GM18861 (cell line): ENCODE data around the gene TMEM121.

Experiments
- ATAC-seq: cut with Tn5 transposase; IDR thresholded peaks from one replicate; pipeline ENCODE4 v1.9.1; 2021; ENCODE audit not compliant: unreplicated experiment

TMEM121 gene

DNA sequence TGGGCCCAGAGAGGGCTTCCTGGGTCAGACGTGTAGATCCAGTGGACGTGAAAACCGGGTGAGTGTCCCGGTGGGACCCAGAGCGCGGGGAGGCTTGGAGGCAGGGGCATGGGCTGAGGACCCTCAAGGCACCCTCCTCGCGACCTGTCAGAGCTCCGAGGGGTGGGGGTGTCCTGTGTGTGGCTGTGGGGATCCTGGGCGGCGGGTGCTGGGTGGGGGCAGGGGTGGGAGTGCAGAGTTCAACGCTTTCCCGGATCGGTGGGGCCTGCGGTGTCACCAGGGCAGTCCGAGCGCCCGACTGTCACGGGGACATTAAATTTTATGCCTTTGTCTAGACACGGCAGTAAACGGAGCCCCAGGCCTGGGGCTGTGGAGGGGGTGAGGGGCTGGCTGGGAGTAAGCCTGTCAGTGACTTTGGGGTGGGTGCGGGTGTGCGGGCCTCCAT is 1.0 kb downstream of the TMEM121 start:
- ATAC-seq = no peak

GRCh38 chr14:105527826-105528585 is 1.6 kb downstream of the TMEM121 start:
- ATAC-seq = no peak

- no peak for ATAC-seq
Observed at GRCh38 chr14:105528586-105529318, 2.4 kb downstream of the TMEM121 start.

DNA sequence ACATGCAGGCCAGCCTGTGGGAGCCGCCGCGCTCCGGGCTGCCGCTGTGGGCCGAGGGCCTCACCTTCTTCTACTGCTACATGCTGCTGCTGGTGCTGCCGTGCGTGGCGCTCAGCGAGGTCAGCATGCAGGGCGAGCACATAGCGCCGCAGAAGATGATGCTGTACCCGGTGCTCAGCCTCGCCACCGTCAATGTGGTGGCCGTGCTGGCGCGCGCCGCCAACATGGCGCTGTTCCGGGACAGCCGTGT is 2.9 kb downstream of the TMEM121 start:
- ATAC-seq = no peak

DNA sequence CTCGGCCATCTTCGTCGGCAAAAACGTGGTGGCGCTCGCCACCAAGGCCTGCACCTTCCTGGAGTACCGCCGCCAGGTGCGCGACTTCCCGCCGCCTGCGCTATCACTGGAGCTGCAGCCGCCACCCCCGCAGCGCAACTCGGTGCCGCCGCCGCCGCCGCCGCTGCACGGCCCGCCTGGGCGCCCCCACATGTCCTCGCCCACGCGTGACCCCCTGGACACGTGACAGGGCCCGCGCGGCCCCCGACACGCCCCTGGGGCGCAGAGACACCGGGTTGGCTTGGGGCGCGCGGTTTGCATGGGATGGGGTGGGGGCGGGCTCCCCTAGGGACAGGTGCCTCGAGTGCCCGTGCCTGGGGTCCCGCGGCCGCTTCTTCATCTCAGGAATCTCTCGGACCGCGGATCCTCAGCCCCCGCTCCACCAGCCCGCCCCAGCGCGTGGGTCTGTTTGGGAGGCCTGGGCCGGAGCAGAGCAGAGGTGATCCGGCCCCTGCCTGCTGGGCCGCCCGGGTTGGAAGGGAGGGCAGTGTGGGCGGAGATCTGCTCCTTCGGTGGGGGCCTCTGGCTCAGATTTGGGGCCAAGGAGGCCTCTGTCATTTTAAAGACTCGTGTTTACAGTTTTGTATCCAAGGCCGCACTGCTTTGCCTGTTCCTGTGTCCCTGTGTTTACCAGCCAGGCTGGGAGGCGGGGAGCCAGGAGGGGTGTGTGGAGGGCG is 3.3 kb downstream of the TMEM121 start:
- ATAC-seq = no peak

- no peak for ATAC-seq
Observed at GRCh38 chr14:105530285-105531087, 4.1 kb downstream of the TMEM121 start.

DNA sequence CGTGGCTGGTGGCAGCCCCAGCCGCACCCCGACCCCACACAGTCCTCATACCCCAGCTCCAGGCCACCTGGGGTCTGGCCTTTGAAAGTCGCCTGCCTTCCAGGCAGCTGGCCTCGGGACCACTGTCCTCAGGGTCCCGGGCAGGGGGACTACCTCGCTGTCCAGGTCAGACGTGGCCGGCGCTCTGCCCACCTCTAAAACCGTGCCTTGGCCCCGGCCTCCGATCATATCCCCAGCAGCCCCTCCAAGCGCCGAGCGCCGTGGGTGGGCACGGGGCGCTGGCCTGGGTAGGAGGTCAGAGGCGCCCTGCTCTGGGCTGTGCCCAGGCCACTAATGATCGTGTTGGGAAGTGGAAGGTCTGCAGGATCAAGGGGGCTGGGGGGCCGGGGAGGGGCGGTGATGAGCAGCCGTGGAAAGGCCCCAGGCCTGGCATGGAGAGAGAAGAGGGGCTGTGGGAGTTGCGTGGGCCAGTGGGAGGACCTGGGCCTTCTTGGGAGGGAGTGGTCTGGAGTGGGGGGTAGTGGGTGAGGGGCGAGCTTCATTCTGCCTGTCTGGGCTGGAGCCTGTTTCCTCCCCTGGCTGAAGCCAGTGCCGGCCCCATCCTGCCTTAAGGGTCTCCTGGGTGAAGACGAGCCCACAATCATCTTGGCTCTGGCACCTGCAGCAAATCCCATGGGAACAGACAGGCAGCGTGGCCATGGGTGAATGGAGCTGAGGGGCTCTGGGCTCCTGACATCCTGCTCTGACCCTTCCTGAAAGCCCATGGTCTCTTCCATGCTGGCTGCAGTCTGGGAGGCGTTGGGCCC is 4.9 kb downstream of the TMEM121 start:
- no peak for ATAC-seq

- ATAC-seq = no peak
Observed at GRCh38 chr14:105531894-105532623, 5.7 kb downstream of the TMEM121 start.

DNA sequence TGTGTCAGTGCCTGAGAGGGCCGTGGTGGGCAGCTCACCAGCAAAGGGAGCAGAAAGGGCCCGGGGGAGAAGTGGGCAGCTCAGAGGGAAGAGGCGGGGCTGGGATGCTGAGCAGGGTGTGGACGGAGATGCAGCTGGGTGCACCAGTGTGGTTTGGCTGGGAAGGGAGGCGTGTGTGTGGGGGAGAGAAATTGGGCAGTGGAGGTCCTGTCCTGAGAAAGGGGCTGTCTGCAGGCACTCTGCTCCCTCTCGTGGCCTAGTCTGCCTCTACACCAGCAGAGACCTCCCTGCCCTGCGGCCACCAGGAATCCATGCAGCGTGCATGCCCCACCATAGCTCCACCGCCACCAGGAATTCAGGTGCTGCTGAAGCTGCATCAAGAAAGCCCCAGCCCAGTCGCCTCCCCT is 6.4 kb downstream of the TMEM121 start:
- ATAC-seq = no peak

GRCh38 chr14:105533391-105533790 is 7.0 kb downstream of the TMEM121 start:
- ATAC-seq = no peak

DNA sequence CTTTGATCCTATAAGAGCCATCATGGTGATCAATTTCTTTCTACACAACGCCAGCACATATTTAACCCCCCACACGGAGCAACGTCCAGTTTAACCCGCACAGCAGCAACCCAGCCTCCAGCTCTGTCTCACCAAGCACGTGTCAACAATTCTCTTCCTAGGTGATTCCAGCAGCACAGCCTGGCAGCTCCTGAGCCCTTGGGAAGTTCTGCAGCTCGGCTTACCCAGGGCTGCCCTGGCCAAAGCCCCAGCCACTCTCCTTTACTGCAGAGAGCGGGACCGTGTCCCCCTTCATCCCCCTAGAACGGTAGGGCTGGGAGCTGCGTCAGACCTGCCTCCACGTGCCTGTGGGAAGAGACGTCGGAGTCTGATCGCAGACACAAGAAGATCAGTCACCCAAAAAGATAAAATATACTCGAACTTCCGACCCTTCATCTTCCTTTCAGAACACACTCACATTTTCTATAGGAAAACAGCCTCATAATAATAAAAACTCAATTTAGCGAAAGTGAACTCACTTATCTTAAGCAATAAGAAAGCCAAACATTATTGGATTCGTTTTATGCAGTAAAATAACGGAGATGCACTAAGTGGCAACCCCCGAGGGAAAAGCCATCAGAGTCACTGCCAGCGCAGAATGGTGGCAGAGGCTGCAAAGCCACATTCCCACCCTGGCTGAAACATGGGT is 7.6 kb downstream of the TMEM121 start:
- no peak for ATAC-seq

- no peak for ATAC-seq
Observed at GRCh38 chr14:105534586-105534985, 8.2 kb downstream of the TMEM121 start.

DNA sequence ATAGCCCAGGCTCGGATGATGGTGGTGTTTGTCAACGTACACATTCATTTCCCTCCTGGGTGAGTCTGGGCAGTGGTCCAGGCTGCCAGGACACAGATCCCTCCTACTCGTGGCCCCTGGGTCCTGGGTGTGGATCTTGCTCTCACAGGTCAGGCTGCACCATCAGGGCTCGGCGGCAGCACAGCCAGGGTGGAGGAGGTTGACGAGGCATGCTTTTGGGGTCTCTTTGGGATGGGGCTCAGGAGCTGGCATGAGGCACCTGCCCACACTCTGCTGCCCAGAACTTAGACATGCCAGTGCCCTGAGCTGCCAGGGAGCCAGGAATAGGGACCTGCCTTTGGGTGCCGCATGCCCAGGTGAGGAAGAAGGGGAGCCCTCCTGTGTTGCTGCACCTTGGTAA is 9.7 kb downstream of the TMEM121 start:
- no peak for ATAC-seq

DNA sequence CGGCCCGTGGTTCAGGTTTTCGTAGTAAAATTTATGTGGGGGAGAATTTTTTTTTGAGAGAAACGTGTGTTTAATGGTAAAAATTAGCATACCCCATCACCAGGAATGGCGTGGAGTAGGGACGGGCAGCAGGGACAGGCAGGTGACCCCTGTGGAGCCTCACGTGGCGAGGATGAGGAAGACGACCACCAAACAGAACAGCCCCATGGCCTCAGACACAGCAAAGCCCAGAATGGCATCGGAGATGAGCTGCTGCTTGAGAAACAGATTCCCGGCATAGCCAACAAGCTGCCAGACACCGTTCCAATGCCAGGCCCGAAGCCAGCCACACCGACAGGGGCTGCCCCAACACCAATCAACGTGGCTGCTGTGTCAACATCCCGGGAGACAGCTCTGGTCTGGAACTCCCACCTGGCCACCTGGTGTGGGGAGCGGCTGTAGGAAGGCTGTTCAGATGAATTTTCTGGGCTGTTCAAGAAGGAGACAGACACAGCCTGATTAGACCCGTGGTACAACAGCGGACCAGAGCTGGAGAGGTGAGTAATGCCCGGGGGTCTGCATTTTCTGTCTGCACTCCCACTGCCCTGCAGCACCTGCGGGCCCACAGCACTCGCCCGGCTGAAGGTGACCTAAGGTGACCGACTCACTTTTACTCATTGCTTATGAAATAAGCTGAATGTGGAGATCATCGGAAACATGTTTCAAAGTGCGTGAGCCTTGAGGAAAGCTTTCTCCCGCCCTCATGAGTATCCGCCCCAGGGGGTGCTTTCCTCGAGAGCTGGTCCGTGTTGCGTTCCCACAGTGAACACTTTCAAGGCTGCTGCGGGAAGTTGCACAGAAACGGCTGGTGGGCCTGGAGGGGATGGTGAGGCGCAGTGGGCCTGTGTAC is 10.6 kb downstream of the TMEM121 start:
- no peak for ATAC-seq

DNA sequence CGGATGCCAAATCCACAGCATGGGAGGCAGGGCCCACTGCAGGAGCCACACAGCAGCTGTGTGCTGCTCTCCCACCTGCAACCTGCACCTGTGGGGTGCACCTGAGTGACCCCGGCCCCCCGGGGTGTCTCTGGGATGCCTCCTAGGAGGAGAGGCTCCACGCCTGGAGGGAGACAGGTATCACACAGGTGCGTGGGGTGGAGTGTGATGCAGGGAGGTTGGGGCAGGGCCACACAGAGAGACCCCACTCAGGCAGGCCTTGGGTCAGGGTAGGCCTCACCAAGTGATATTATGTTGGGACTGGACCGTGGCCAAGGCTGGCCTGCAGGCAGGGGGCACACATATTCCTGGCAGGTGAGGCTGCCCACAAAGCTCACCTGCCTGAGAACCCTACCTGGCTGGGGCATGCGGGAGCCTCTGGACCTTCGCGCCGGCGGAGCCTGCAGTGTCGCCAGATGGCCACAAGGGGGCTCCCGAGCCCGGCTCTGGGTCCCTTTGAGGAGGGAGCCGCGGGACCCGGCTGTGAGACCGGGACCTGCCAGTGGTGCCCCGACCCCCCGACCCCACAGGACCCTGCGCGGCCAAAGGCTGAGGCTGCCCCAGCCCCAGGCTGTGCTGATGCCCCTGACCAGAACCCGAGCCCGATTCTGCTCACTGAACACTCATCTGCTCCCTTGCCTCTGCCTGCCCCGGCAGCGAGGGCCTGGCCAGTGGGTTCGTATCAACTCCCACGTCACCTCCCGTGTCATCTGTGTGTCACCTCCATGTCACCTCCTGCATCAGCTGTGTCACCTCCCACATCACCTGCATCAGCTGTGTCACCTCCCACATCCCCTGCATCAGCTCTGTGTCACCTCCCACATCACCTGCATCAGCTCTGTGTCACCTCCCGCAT is 11.4 kb downstream of the TMEM121 start:
- ATAC-seq = no peak

DNA sequence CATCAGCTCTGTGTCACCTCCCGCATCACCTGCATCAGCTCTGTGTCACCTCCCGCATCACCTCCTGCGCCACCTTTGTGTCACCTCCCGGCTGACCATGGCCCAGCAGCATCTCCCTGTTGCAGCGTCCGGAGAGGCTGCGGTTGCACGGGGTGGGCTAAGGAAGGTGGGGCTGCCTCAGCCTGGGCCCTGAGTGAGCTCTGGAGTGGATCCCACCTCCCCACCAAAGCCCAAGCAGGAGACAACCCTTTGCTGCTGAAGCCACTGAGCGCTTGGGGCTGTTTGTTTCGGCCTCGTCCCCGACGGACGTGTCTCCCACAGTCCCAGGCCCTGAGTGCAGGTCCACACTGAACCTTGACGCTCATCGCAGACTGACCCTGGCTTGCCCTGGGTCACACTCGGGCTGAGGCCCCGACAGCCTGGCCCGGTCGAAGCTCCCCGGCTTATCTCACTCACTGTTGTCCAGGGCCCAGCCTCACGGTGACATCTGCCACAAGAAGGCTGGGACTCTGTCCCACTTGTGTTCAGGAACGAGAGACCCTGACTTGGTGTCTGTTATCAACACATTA is 12.2 kb downstream of the TMEM121 start:
- no peak for ATAC-seq

- ATAC-seq = no peak
Observed at GRCh38 chr14:105540811-105541210, 14.4 kb downstream of the TMEM121 start.
